K562 (cell line): ENCODE data around the gene SOBP. TPM values are rescaled to one million over a fixed set of nuclear protein-coding genes. Genes with fewer than 3 reads are reported as not detected.

Experiments
- ARID3B ChIP-seq: fragments of 250-450 bp; sonication (Bioruptor Pico); IDR thresholded peaks from 2 replicates; pipeline ENCODE4 v1.4.0; 2020; ENCODE audit warnings: borderline replicate concordance
- ATF4 ChIP-seq: fragments of 450-650 bp; formaldehyde crosslinking; IDR thresholded peaks from 2 replicates; pipeline ENCODE4 v1.4.0; 2022; ENCODE audit warnings: mild to moderate bottlenecking, moderate library complexity
- BACH1 ChIP-seq: fragments of 200-800 bp; sonication (Bioruptor generic); IDR thresholded peaks from 2 replicates; pipeline ENCODE4 v1.6.1; 2016; ENCODE audit warnings: missing genetic modification characterization, missing compliant biosample characterization
- BRD4 ChIP-seq: fragments of 200-600 bp; sonication (generic); IDR thresholded peaks from 2 replicates; pipeline ENCODE4 v1.6.1; 2017; ENCODE audit warnings: inconsistent platforms
- CREBBP ChIP-seq: IDR thresholded peaks from one replicate; pipeline ENCODE4 v1.6.1; 2012; ENCODE audit warnings: low read depth, mild to moderate bottlenecking, control low read depth, inconsistent platforms, low read length
- EGR1 ChIP-seq: fragments of 450-650 bp; conservative IDR thresholded peaks from 2 replicates; pipeline ENCODE4 v1.6.1; 2017; ENCODE audit warnings: mild to moderate bottlenecking
- FOXA1 ChIP-seq: fragments of 450-650 bp; IDR thresholded peaks from 2 replicates; pipeline ENCODE4 v1.6.1; 2016; ENCODE audit warnings: mild to moderate bottlenecking, borderline replicate concordance
- HDAC1 ChIP-seq, 2 experiments: fragments of 450-650 bp; IDR thresholded peaks; 2 replicates each; pipeline ENCODE4 v1.6.1; 2016 to 2017; ENCODE audit warnings: inconsistent platforms in 1 of 2, mild to moderate bottlenecking in 1 of 2, moderate library complexity in 1 of 2
- KLF16 ChIP-seq: IDR thresholded peaks from 2 replicates; pipeline ENCODE4 v1.6.1; 2016; ENCODE audit warnings: antibody characterized with exemption
- POLR2A ChIP-seq: fragments of 450-650 bp; conservative IDR thresholded peaks from 2 replicates; pipeline ENCODE4 v1.6.1; 2016
- SMAD4 ChIP-seq: fragments of 250-450 bp; sonication (Bioruptor Pico); conservative IDR thresholded peaks from 2 replicates; pipeline ENCODE4 v1.8.0; 2021; ENCODE audit warnings: inconsistent platforms, mild to moderate bottlenecking, moderate library complexity
- TAL1 ChIP-seq: fragments of 450-650 bp; IDR thresholded peaks from 2 replicates; pipeline ENCODE4 v1.6.1; 2016; ENCODE audit warnings: mild to moderate bottlenecking
- THAP7 ChIP-seq: fragments of 250-450 bp; sonication (Bioruptor Pico); IDR thresholded peaks from 2 replicates; pipeline ENCODE4 v1.5.0; 2021
- ZFPM2 ChIP-seq: fragments of 250-450 bp; sonication (Bioruptor Pico); IDR thresholded peaks from 2 replicates; pipeline ENCODE4 v1.5.1; 2022; ENCODE audit warnings: mild to moderate bottlenecking
- ZMIZ1 ChIP-seq, 2 experiments: fragments of 150-350 bp in 1 of 2; IDR thresholded peaks; 2 replicates each; pipeline ENCODE4 v1.6.1; 2012 to 2016; ENCODE audit warnings: low read depth in 2 of 2, low read length in 2 of 2, mild to moderate bottlenecking in 1 of 2, moderate library complexity in 1 of 2
- ZNF395 ChIP-seq: fragments of 200-800 bp; sonication (Bioruptor generic); IDR thresholded peaks from 2 replicates; pipeline ENCODE4 v1.6.1; 2017; ENCODE audit warnings: missing genetic modification characterization, missing compliant biosample characterization
- ZNF511 ChIP-seq: sonication (generic); formaldehyde crosslinking; IDR thresholded peaks from 2 replicates; pipeline ENCODE4 v1.8.0; 2022; ENCODE audit warnings: mild to moderate bottlenecking, missing genetic modification reagents
- ZNF584 ChIP-seq: fragments of 200-800 bp; sonication (Bioruptor generic); IDR thresholded peaks from 2 replicates; pipeline ENCODE4 v1.6.1; 2016; ENCODE audit warnings: low read depth, mild to moderate bottlenecking, missing genetic modification characterization, missing compliant biosample characterization
- ZNF75A ChIP-seq: fragments of 450-650 bp; formaldehyde crosslinking; IDR thresholded peaks from 2 replicates; pipeline ENCODE4 v1.4.0; 2020; ENCODE audit warnings: mild to moderate bottlenecking
- ZNF780A ChIP-seq: fragments of 250-450 bp; sonication (Bioruptor Pico); IDR thresholded peaks from 2 replicates; pipeline ENCODE4 v1.5.0; 2021; ENCODE audit warnings: mild to moderate bottlenecking
- polyA plus RNA-seq, 8 experiments: library from polyadenylated mRNA; depleted of rRNA in 4 of 8; stranded (reverse) in 5 of 8; unstranded in 3 of 8; fragments of >200 nt; fragmentation: Nextera tagmentation in 2 of 8; fragmentation: Illumina TruSeq in 1 of 8; extraction: Ambion mirVana in 2 of 8; extraction: Trizol in 1 of 8; gene quantifications; 2 replicates each; pipeline versions ENCODE4 v1.2.1 to v1.2.3, GENCODE V29; 2011 to 2014; ENCODE audit warnings: inconsistent platforms in 1 of 8, missing spikeins in 1 of 8
- total RNA-seq, 7 experiments: library from RNA; depleted of rRNA in 6 of 7; stranded (reverse); fragments of >200 nt in 6 of 7; fragmentation: Illumina TruSeq in 2 of 7; extraction: Trizol in 2 of 7; gene quantifications; 2 replicates each; pipeline versions ENCODE4 v1.2.1 to v1.2.3, GENCODE V29; 2011 to 2021; ENCODE audit warnings: low replicate concordance in 1 of 7

Gene SOBP
- total and polyA plus RNA-seq, 9 of the 15 experiments (the other 6 are each of a cell fraction or from before 2014, with no cell fraction given) = 0.16 TPM; not detected in 8

- TF ChIP-seq ZNF511 = peak; percentile 68; the same call in 1 of the 2 replicates
- no peak for TF ChIP-seq THAP7
- TF ChIP-seq TAL1 = no peak
- TF ChIP-seq ZNF395 (CRISPR knock-in tag) = 0 out of 2 replicates have a peak, but pooled peaks have one; percentile 15
- no peak for TF ChIP-seq CREBBP
- no peak for TF ChIP-seq ZNF75A
- TF ChIP-seq ZNF584 = 0 out of 2 replicates have a peak, but pooled peaks have one; percentile 55
- peak; percentile 74; the same call in 1 of the 2 replicates for TF ChIP-seq ZFPM2 (CRISPR knock-in tag)
- TF ChIP-seq POLR2A = peak; percentile 91
- no peak for TF ChIP-seq ZNF780A (CRISPR knock-in tag)
- TF ChIP-seq BACH1 (tag) = no peak
- peak; percentile 48; the same call in 1 of the 2 replicates for TF ChIP-seq SMAD4 (CRISPR knock-in tag)
- peak; percentile 64; the same call in 1 of the 2 replicates for TF ChIP-seq BRD4
- TF ChIP-seq ATF4 = no peak
- TF ChIP-seq ZMIZ1 (IDR thresholded peaks at IDR 0.05; ENCODE audit: low read depth in 2 of 2, low read length in 2 of 2) = 0 out of 4 replicates have a peak, but pooled peaks of 1 of the 2 experiments have one; percentile 39
- peak; percentile 100 for TF ChIP-seq EGR1
- no peak for TF ChIP-seq FOXA1
- TF ChIP-seq ARID3B = no peak
- peak; percentile 51; the same call in 1 of the 2 replicates for TF ChIP-seq KLF16
- peak in 1 of 2 experiments; percentile 43; a peak in 2 of 4 replicates for TF ChIP-seq HDAC1 (IDR thresholded peaks at IDR 0.05)
Observed at GRCh38 chr6:107459283-107460082, 30.4 kb upstream of the SOBP start, which contains the start of gene PDSS2 (continued).
